GM19395 (cell line): ENCODE measurements around the gene CHST11.

Experiments used
- ATAC-seq: cut with Tn5 transposase; IDR thresholded peaks from one replicate; pipeline ENCODE4 v1.9.1; 2021; ENCODE audit warnings: mild to moderate bottlenecking, moderate library complexity; ENCODE audit not compliant: unreplicated experiment

CHST11 gene

DNA sequence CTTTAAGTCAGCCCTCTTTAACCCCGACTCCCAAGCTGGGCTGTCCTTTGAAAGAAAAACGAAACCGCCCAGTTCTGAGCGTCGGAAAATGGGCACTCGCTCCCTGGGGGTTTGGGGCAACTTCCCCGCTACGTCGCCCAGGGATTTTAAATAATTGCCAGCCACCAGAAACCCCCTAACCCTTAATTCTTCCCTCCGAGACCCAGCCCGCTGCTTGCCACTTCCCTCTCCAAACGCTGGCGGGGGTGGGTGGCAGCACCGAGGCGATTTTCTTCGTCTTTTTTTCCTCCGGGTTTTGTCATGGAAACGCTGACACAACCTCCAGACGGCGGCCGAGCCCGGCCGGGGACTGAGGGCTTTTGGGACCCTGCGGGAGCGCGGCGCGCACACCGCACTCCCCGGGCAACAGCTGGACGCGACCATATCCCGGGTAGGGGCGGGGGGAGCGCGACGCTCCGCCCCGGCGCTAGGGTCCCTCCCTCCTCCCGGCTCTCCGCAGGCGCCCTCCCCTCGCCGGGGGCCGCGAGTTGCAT is at the start of gene CHST11:
TSS of gene CHST11 (plus strand) at position 532 of the 533 bp plus-strand sequence.
- peak; percentile 72 for ATAC-seq

DNA sequence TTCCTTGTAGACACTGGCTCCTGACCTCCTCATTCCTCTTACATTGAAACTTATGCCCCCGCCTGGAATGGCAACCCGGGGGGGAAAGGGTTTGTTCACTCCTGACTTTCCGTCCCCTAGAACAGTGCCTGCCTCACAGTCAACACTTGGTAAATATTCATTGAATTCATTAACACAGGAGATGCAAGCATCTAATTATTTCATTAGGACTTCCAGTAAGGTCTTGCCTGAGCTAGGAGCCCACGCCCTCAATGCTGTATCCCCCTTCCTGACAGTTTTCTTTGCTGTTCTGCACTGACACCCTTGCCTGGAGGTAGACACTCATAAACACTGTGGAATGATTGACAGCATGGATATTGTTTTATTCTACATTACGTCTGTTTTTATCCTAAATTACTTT is 49.3 kb upstream of the CHST11 start:
- no peak for ATAC-seq

- ATAC-seq: no peak
Measured at GRCh38 chr12:104407922-104408321, 48.8 kb upstream of the CHST11 start.

DNA sequence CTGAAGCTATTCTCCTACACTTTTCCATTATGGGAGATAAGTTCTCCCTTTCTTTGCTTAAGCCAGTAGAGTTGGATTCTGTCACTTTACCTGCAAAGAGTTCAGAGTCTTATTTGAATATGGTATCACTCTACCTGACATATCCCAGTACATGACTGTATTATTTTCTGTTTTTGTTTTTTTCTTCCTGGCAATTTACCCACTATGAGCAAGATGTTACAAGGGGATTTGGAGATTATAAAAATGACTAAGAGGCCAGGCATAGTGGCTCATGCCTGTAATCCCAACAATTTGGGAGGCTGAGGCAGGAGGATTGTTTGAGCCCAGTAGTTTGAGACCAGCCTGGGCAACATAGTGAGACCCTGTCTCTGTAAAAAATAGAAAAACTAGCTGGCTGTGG is 46.4 kb upstream of the CHST11 start:
- ATAC-seq: no peak

DNA sequence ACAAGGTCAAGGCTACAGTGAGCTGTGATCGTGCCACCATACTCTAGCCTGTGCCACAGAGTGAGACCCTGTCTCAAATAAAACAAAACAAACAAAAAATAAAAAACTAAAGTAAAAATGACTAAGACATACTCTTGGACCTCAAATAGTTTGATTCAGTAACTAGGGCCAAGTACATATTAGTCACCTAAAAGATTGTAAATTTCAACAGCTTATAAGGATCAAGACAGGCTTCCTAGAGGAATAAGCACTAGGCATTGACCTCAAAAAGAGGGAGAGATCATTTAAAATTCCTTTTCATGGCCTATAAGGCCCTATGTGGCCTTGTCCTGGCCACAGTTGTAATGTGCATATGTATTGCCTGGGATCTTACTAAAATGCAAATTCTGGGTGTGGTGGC is 46.0 kb upstream of the CHST11 start:
- no peak for ATAC-seq

- no peak for ATAC-seq
Measured at GRCh38 chr12:104411826-104412641, 44.7 kb upstream of the CHST11 start.

GRCh38 chr12:104412681-104413080 is 44.1 kb upstream of the CHST11 start:
- ATAC-seq: no peak

- no peak for ATAC-seq
Measured at GRCh38 chr12:104413330-104413729, 43.4 kb upstream of the CHST11 start.

- no peak for ATAC-seq
Measured at GRCh38 chr12:104414581-104415341, 42.0 kb upstream of the CHST11 start.

GRCh38 chr12:104415342-104415980 is 41.3 kb upstream of the CHST11 start:
- no peak for ATAC-seq

GRCh38 chr12:104416136-104416535 is 40.6 kb upstream of the CHST11 start:
- ATAC-seq: no peak

DNA sequence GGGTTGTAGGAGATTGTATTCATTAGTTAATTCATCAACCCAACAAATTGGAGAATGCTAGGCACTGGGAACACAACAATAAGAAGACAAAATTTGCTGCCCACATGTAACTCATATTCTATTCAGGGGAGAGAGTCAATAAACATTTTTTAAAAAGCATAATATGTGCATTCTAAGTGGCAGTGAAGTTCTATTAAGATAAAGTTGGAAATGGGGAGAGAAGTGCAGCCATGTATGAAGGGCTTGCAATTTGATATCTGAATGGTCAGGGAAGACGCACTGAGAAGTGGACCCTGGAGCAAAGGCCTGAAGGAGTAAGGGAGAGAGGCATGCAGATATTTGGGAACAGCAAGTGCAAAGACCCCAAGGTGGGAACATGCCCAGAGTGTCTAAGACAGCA is 40.2 kb upstream of the CHST11 start:
- ATAC-seq: no peak

DNA sequence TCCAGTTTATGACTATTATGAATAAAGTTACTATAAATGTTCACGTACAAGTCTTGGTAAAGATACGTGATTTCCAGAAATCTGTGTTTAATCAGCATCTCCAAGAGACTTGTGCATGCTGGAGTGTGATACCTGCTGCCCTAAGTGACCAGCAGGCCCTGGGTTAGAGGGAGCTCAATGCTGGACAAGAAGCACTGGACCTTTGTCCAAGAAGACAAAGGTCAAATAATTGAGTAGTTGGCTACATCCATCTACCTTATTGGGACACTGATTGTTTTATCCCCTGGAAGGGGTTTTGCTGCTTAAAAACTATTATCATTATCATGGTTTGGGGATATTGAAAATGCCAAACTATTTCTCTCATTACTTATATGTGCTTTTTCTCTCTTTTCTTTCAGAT is 37.0 kb upstream of the CHST11 start:
- no peak for ATAC-seq

- ATAC-seq: no peak
Measured at GRCh38 chr12:104420868-104421267, 35.9 kb upstream of the CHST11 start.

- ATAC-seq: no peak
Measured at GRCh38 chr12:104421343-104421742, 35.4 kb upstream of the CHST11 start.

DNA sequence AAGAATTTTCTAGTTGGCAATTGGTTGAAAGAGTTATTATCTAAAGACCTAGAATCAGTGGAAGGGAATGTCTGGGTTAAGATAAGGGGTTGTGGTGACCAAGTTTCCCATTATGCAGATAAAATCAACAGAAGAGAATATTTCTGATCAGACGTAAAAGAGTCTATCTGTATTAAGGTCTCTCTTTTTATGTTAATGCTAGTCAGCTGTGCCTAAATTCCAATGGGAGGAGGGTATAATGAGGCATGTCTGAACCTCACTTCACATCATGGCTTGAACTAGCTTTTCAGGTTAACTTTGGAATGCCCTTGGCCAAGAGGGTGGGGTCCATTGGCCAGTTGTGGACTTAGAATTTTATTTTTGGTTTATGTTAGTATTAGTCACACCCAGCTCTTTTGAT is 34.3 kb upstream of the CHST11 start:
- no peak for ATAC-seq

DNA sequence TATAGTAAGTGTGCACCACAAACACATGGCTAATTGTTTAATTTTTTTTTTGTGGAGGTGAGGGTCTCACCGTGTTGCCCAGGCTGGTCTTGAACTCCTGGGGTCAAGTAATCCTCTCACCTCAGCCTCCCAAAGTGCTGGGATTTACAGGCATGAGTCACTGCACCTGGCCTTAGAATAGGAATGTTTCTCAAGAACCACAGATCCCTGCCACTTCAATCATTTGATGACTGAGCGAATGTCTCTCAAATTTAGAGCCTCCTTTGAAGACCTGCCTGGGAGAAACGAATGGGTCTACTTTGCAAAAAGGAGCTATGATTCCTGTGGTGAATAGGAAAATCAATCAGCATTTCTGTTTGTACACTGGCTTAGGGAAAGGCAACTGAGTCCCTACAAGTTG is 33.5 kb upstream of the CHST11 start:
- no peak for ATAC-seq

DNA sequence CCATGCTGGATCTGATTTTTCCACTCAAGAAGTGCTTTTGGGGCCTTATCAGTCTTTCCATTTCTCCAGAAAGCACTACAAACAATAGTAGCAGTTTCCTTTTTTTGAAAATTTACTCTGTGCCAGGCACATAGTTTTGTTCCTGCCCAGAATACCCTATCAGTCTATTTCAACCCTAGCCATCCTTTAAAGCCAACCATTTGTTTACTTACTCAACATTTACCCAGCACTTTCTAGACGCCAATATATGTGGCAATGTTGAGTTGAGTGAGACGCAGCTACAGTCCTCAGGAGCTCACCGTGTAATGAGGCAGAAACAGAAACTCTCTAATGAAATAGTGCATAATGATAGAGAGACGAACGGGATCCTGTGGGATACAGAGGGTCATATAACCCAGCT is 32.9 kb upstream of the CHST11 start:
- no peak for ATAC-seq

GRCh38 chr12:104424955-104425354 is 31.8 kb upstream of the CHST11 start:
- no peak for ATAC-seq

GRCh38 chr12:104425614-104426013 is 31.1 kb upstream of the CHST11 start:
- no peak for ATAC-seq

DNA sequence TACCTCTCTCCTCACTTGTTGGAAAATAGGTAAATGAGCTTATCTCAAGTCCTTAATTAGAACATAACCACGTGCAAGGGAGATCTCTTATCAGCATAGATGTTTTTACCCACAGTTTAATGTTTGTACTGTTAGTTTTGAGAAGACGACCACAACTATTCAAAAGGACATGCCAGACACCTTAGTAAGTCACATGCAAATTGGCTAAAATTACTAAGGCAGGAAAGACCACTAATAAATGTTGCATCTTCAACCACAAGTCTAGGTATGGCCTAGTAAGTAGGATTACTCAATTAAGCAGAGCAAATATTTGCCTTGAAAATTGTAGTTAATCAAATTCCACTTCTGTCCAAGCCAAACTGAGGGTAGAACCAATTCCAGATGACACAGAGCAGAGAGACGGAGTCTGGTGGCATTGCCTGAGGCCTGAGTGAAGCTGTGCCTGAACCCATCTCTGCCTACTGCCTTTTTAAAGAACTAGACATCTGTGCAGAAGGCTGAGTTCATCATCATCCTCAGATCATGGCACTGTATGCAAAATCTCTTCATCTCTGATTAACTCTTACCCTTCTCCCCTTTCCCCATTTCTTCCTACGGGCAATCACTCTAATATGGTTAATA is 29.7 kb upstream of the CHST11 start:
- ATAC-seq: no peak
